Jurkat, Clone E6-1 (cell line): ENCODE data around the gene MRPS23.

Experiments
- DNase-seq: peaks from one replicate; pipeline ENCODE4 v3.0.0-alpha.2; 2011; ENCODE audit warnings: low read depth, low spot score
- H3K4me3 ChIP-seq: 2 replicates; pipeline ENCODE4 v1.5.1; 2011; ENCODE audit warnings: mild to moderate bottlenecking, low read length, control low read depth, moderate library complexity

The MRPS23 gene

GRCh38 chr17:57881143-57881542 lies 31.3 kb upstream of the MRPS23 start:
- DNase-seq: no peak
- H3K4me3 ChIP-seq: no peak overlapping the region

- DNase-seq: no peak
Observed at GRCh38 chr17:57880086-57880456, 30.2 kb upstream of the MRPS23 start.

GRCh38 chr17:57879437-57880085 lies 29.7 kb upstream of the MRPS23 start:
- no peak overlapping the region for H3K4me3 ChIP-seq
- no peak for DNase-seq

More at GRCh38 chr17:57880086-57880456, 30.2 kb upstream of the MRPS23 start:
- H3K4me3 ChIP-seq: no peak overlapping the region

- no peak overlapping the region for H3K4me3 ChIP-seq
- no peak for DNase-seq
Observed at GRCh38 chr17:57877803-57878377, 28.0 kb upstream of the MRPS23 start.

GRCh38 chr17:57876866-57877237 lies 27.0 kb upstream of the MRPS23 start:
- no peak overlapping the region for H3K4me3 ChIP-seq
- no peak for DNase-seq

- peak; percentile 37 for DNase-seq
- H3K4me3 ChIP-seq: no peak overlapping the region
Observed at GRCh38 chr17:57876023-57876865, 26.4 kb upstream of the MRPS23 start.

- peak; percentile 70 for DNase-seq
- H3K4me3 ChIP-seq: no peak overlapping the region
Observed at GRCh38 chr17:57875290-57876022, 25.6 kb upstream of the MRPS23 start.

- no peak for DNase-seq
- no peak overlapping the region for H3K4me3 ChIP-seq
Observed at GRCh38 chr17:57874434-57875289, 24.8 kb upstream of the MRPS23 start.

GRCh38 chr17:57874058-57874419 lies 24.2 kb upstream of the MRPS23 start:
- no peak overlapping the region for H3K4me3 ChIP-seq
- no peak for DNase-seq

- no peak overlapping the region for H3K4me3 ChIP-seq
- DNase-seq: no peak
Observed at GRCh38 chr17:57873261-57874057, 23.6 kb upstream of the MRPS23 start.

- H3K4me3 ChIP-seq: no peak overlapping the region
- DNase-seq: no peak
Observed at GRCh38 chr17:57872536-57872935, 22.7 kb upstream of the MRPS23 start.

- H3K4me3 ChIP-seq: no peak overlapping the region
- DNase-seq: no peak
Observed at GRCh38 chr17:57871863-57872262, 22.0 kb upstream of the MRPS23 start.

- no peak for DNase-seq
Observed at GRCh38 chr17:57871155-57871554, 21.3 kb upstream of the MRPS23 start.

GRCh38 chr17:57870283-57870635 lies 20.4 kb upstream of the MRPS23 start:
- no peak overlapping the region for H3K4me3 ChIP-seq
- no peak for DNase-seq

More at GRCh38 chr17:57871155-57871554, 21.3 kb upstream of the MRPS23 start:
- H3K4me3 ChIP-seq: no peak overlapping the region

- DNase-seq: no peak
- H3K4me3 ChIP-seq: no peak overlapping the region
Observed at GRCh38 chr17:57869617-57870282, 19.9 kb upstream of the MRPS23 start.

- DNase-seq: no peak
- H3K4me3 ChIP-seq: no peak overlapping the region
Observed at GRCh38 chr17:57868910-57869616, 19.2 kb upstream of the MRPS23 start.
